GM10847 (cell line): Measurements from ENCODE around the gene ADCY3.

Experiments used
- POLR2A ChIP-seq: IDR thresholded peaks from 2 replicates; pipeline ENCODE4 v1.6.1; 2011; ENCODE audit not compliant: insufficient read length; ENCODE audit errors: extremely low read depth

ADCY3 gene

GRCh38 chr2:24893934-24894333 lies 26.1 kb downstream of the ADCY3 start:
- no peak for TF ChIP-seq POLR2A

GRCh38 chr2:24892928-24893327 lies 27.1 kb downstream of the ADCY3 start:
- no peak for TF ChIP-seq POLR2A

GRCh38 chr2:24891201-24891600 lies 28.8 kb downstream of the ADCY3 start:
- no peak for TF ChIP-seq POLR2A

GRCh38 chr2:24889221-24889620 lies 30.8 kb downstream of the ADCY3 start:
- TF ChIP-seq POLR2A: no peak

GRCh38 chr2:24888177-24888576 lies 31.9 kb downstream of the ADCY3 start:
- TF ChIP-seq POLR2A: no peak

- TF ChIP-seq POLR2A: no peak
These were observed 32.6 kb downstream of the ADCY3 start for GRCh38 chr2:24887307-24887874.

- no peak for TF ChIP-seq POLR2A
These were observed 33.2 kb downstream of the ADCY3 start for GRCh38 chr2:24886691-24887304.

- no peak for TF ChIP-seq POLR2A
These were observed 33.9 kb downstream of the ADCY3 start for GRCh38 chr2:24886126-24886501.

- no peak for TF ChIP-seq POLR2A
These were observed 34.6 kb downstream of the ADCY3 start for GRCh38 chr2:24885221-24886125.

GRCh38 chr2:24883946-24884345 lies 36.1 kb downstream of the ADCY3 start:
- no peak for TF ChIP-seq POLR2A

- no peak for TF ChIP-seq POLR2A
These were observed 38.4 kb downstream of the ADCY3 start for GRCh38 chr2:24881623-24882022.

- no peak for TF ChIP-seq POLR2A
These were observed 38.9 kb downstream of the ADCY3 start for GRCh38 chr2:24881158-24881557.

GRCh38 chr2:24878341-24878740 lies 41.7 kb downstream of the ADCY3 start:
- no peak for TF ChIP-seq POLR2A

- no peak for TF ChIP-seq POLR2A
These were observed 42.4 kb downstream of the ADCY3 start for GRCh38 chr2:24877646-24878045.

- no peak for TF ChIP-seq POLR2A
These were observed 43.0 kb downstream of the ADCY3 start for GRCh38 chr2:24877067-24877466.

GRCh38 chr2:24875901-24876300 lies 44.1 kb downstream of the ADCY3 start:
- no peak for TF ChIP-seq POLR2A
